ENCODE data around the gene OAT. TPM values are rescaled to one million over a fixed set of nuclear protein-coding genes. Genes with fewer than 3 reads are reported as not detected.

OAT gene
- 100 to 1,000 TPM in 2 of 4 donors, 10 to 100 TPM in 2; 83.9 to 110 (median 102) TPM for polyA plus RNA-seq (ENCODE audit: insufficient read length in 4 of 4)

DNA sequence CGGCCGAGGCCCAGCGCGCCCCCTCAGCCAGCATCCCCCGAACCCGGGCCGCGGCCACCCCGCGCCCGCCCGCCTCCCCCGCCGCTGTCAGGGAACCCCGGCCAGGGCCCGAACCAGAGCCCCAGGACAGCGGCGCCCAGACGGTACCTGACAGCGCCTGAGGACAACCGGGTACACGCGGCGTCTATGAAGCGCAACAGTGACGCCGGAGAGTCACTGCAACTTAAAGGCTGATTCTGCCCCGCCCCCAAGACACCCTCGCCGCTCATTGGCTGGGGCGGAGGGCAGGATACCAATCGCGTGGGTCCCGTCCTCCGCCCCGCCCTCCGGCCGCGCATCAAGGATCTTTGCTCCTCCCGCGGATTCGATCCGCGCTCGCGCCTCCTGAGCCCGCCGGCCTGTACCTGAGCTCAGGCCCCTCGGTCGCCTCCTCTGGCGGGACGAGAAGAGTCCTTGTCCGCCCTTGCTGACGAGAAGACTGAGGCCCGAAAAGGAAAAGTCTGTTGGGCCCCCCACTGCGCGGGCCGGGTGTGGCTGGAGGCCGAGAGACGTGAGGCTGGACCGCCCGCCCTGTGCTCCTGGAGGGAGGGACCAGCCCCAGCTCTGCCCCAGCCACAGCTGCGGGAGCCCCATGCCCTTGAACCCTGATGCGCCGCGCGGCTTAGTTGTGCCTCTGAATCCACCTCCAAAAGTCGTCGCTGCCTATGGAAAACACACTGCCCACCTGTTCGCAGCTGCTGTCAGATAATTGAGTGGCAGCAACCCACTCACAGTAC, at the start of gene OAT:
Gene OAT, minus strand, starts transcription at position 198 of the 776 bp plus-strand sequence. CDS start 6,752 bp downstream, outside the sequence.
- DNase-seq (ENCODE audit: low read depth in 4 of 4, low spot score in 3 of 4) = peak; percentile 91 to 94 (median 93)

- DNase-seq (ENCODE audit: low read depth in 4 of 4, low spot score in 3 of 4) = no peak
These were observed 48.4 kb upstream of the OAT start for GRCh38 chr10:124467165-124467564.

DNA sequence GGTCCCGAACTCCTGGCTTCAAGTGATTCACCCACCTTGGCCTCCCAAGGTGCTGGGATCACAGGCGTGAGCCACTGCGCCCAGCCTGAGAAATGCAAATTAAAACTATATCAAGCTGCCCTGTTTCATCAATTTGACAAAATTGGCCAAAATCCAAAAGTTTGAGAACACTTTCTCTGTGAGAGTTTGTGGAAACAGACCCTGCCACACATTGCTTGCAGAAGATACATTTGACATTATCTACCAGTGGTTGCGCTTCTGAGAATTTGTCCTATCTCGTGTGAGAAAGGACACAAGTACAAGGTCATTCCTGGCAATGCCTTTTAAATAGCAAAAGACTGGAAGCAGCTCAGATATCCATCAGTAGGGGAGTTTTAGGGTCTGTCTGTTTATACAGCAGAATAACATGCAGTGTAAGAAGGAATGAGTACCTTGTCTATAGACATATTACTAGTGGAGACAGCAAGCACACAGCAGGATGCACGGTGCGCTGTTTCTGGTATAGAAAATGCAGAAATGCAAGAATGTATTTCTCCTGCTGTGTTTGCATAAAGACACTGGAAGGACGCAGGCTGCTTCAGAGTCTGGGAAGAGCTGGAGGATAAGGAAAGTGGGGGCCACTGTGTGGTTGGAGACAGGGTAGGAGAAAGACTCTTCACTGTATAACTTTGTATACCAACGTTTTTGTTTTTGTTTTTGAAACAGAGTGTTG, 47.2 kb upstream of the OAT start:
- DNase-seq (ENCODE audit: low read depth in 4 of 4, low spot score in 3 of 4) = no peak

DNA sequence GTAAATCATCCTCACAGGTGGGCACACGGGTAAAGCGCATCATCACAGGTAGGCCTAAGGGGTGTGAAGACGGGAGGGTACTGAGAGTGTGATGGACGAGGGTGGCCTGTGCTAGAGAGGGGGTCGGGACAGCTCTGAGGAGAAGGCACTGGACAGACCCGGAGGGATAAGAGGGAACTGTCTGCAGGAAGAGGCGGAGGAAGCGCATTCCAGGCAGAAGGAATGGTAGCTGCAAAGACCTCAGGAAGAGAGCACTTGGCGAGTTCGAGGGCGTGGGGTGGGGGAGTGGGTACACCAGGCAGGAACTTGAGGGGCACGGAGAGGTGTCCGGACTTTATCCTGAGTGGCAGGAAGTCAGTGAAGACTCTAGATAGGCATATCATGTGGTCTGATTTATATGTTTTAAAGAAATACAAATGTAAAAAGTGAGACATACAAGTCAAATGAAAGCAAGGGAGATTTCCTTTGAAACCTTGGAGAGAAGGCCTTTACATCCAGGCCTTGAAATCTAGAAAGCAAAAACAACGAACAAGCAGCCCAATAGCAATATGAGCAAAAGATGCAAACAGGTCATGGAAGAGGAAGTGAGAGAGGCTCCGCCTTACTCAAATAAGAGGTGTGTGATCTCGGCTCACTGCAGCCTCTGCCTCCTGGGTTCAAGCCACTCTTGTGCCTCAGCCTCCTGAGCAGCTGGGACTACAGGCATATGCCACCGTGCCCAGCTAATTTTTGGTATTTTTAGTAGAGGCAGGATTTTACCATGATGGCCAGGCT, 46.5 kb upstream of the OAT start:
- DNase-seq (ENCODE audit: low read depth in 4 of 4, low spot score in 3 of 4) = no peak

- no peak for DNase-seq (ENCODE audit: low read depth in 4 of 4, low spot score in 3 of 4)
These were observed 45.6 kb upstream of the OAT start for GRCh38 chr10:124464028-124464965.

- DNase-seq (ENCODE audit: low read depth in 4 of 4, low spot score in 3 of 4) = no peak
These were observed 43.6 kb upstream of the OAT start for GRCh38 chr10:124462348-124462695.

DNA sequence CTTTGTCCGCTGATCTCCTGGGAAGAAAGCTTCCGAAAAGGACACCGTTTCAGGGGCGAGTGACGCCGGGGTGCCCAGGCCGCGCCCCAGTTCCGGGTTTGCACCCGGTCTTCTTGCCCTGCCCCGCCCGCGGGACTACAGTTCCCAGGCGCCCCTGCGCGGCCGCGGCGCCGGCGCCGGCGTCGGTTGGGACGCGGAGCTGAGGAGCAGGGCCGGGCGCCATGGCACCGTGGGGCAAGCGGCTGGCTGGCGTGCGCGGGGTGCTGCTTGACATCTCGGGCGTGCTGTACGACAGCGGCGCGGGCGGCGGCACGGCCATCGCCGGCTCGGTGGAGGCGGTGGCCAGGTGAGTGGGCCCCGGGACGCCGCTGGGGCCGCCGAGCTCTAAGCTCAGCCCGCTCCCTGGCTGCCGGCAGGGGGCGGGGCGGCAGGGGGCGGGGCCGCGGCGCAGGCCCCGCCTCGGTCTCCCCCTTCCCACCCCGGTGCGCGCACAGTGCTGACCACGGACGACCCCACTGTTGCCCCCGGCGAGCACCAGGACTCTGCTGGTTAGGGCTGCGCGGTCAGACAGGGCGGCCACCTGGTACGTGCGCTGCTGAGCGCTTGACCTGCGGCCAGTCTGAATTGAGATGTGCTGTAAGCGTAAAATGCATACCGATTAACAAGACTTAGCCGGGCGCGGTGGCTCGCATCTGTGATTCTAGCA, 43.1 kb upstream of the OAT start, which contains the start of gene LHPP:
Gene LHPP, plus strand, starts transcription at position 182 of the 706 bp plus-strand sequence. Its CDS starts 40 bp downstream, at position 222.
- DNase-seq (ENCODE audit: low read depth in 4 of 4, low spot score in 3 of 4) = peak; percentile 61 to 83 (median 68)

- no peak for DNase-seq (ENCODE audit: low read depth in 4 of 4, low spot score in 3 of 4)
These were observed 41.4 kb upstream of the OAT start for GRCh38 chr10:124460144-124460543.

- no peak for DNase-seq (ENCODE audit: low read depth in 4 of 4, low spot score in 3 of 4)
These were observed 40.7 kb upstream of the OAT start for GRCh38 chr10:124459395-124459794.

DNA sequence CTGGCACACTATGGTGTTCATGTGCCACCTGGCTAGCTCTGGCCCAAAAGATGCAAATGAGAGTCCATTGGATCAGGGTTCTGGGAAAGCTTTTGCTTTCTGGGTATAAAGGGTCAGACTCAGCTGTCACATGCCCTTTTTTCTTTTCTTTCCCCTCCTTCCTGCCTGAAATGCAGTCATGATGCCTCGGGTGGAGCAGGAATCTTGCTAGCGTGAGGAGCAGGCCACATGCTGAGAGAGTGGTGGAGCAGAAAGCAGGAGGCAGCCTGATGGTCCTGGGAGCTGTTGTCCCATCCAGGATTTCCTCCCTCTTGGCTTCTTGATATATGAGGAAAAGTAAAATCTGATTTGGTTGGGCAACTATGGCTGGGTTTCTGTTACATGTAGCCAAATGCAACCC, 40.2 kb upstream of the OAT start:
- no peak for DNase-seq (ENCODE audit: low read depth in 4 of 4, low spot score in 3 of 4)

DNA sequence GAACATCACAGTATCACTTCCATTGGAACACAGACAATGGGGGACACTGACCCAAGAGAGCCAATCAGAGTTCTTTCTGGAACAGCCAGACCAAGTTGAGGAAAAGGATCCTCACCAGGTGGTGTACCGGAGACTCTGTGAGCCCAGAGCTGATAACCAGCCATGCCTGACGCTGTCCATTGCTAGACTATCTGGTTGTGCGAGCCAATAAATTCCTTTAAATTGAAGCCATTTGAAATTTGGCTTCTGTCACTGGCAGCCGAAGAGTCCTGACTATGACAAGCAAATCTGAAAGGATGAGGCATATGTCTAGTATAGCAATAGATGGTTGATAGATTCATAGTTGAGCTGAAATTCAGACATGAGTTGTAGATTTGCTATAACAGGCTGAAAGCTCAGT, 39.8 kb upstream of the OAT start:
- no peak for DNase-seq (ENCODE audit: low read depth in 4 of 4, low spot score in 3 of 4)

GRCh38 chr10:124455441-124455840, 36.7 kb upstream of the OAT start:
- no peak for DNase-seq (ENCODE audit: low read depth in 4 of 4, low spot score in 3 of 4)

- no peak for DNase-seq (ENCODE audit: low read depth in 4 of 4, low spot score in 3 of 4)
These were observed 35.4 kb upstream of the OAT start for GRCh38 chr10:124453960-124454610.

GRCh38 chr10:124451276-124451675, 32.6 kb upstream of the OAT start:
- DNase-seq (ENCODE audit: low read depth in 4 of 4, low spot score in 3 of 4) = no peak

DNA sequence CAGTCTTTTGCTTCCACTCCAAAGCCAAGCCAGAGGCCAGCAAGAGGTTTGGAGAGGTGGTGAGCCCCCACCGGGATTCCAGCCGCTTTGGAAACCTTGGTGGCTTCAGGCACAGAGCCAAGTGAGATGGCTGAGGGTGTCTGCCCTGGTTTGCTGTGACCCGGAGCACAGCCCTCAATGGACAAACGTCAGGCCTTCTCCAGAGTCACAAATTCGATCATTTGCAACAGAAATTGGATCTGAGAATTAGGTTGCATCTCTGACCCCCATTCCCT, 32.0 kb upstream of the OAT start:
- no peak for DNase-seq (ENCODE audit: low read depth in 4 of 4, low spot score in 3 of 4)

- no peak for DNase-seq (ENCODE audit: low read depth in 4 of 4, low spot score in 3 of 4)
These were observed 31.5 kb upstream of the OAT start, which contains the start of gene NKX1-2 for GRCh38 chr10:124450012-124450782. Gene NKX1-2 (minus strand): TSS chr10:124450035. CDS start chr10:124449943, 92 bp downstream.

DNA sequence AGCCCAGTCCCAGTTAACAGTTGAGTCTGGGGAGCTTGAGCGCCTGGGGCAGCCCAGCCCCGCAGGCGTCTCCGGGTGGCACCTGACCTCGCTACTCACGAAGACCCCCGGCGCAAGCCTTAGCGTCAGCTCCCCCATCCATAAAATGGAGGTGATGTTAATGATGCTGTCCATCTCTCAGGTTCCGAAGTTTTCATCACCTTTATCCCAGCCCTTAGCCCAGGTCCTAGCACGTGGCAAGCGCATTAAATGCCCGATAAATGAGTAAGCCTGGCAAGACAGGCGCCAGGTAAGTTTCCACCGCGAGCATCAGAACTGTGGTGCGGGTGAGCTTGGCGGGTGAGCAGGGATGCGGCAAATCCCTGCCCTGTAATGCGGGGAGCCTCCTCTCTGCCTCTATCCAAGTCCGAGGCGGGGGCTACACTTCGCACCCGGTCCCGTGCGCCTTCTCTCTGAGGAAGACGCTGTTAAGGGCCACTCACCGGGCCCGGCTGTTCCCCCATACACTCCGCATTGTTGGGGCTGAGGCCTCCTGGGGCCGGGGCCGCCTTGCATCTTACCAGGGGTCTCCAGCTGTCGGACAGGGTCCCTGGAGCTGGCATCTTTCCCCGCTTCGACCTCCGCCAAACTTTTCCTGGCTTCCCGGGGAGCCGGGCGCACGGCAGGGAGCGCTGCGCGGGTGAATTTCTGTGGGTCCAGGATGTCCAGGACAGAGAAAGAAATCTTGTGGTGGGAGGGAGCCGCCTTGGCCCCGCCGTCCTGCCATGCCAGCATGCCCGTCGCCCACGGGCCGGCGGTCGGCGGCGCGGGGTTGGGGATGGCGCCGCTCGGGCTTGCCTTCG, 30.7 kb upstream of the OAT start:
- no peak for DNase-seq (ENCODE audit: low read depth in 4 of 4, low spot score in 3 of 4)

Measured in right renal pelvis (tissue), 4 donors.